ENCODE results near the gene UTF1. TPM values are rescaled to one million over a fixed set of nuclear protein-coding genes. Genes with fewer than 3 reads are reported as not detected.

The UTF1 gene
- total and polyA plus RNA-seq, 9 of the 15 experiments (the other 6 are each of a cell fraction or from before 2014, with no cell fraction given), result 0.35 to 0.46 TPM; not detected in 7

- TF ChIP-seq REST (IDR thresholded peaks at IDR 0.05; ENCODE audit: borderline replicate concordance) (peak; percentile 36; the same call in 1 of the 2 replicates), REST (CRISPR knock-in tag; IDR thresholded peaks at IDR 0.05; ENCODE audit: low read depth) (no peak), MNT (conservative IDR thresholded peaks at IDR 0.05) (peak; percentile 37 to 61; a peak in 1 of 4 replicates), TARDBP (IDR thresholded peaks at IDR 0.05) (no peak), STAG1 (CRISPR knock-in tag; IDR thresholded peaks at IDR 0.05; ENCODE audit: borderline replicate concordance) (no peak), ZNF79 (CRISPR knock-in tag; IDR thresholded peaks at IDR 0.05; ENCODE audit: low read depth) (no peak), SMAD4 (CRISPR knock-in tag; conservative IDR thresholded peaks at IDR 0.05) (peak; percentile 92), FOXM1 (IDR thresholded peaks at IDR 0.05; ENCODE audit: low read depth) (no peak), FOXM1 (CRISPR knock-in tag; IDR thresholded peaks at IDR 0.05; ENCODE audit: low read depth) (peak; percentile 34; the same call in 1 of the 2 replicates), ATF6 (CRISPR knock-in tag; IDR thresholded peaks at IDR 0.05) (0 out of 2 replicates have a peak, but pooled peaks have one; percentile 65), L3MBTL2 (IDR thresholded peaks at IDR 0.05) (peak; percentile 90), CREM (IDR thresholded peaks at IDR 0.05; ENCODE audit: low read depth) (peak; percentile 65), MEF2A (IDR thresholded peaks at IDR 0.05; ENCODE audit: control insufficient read depth, low read depth, low read length) (no peak)
- TF ChIP-seq, protein P1, sequence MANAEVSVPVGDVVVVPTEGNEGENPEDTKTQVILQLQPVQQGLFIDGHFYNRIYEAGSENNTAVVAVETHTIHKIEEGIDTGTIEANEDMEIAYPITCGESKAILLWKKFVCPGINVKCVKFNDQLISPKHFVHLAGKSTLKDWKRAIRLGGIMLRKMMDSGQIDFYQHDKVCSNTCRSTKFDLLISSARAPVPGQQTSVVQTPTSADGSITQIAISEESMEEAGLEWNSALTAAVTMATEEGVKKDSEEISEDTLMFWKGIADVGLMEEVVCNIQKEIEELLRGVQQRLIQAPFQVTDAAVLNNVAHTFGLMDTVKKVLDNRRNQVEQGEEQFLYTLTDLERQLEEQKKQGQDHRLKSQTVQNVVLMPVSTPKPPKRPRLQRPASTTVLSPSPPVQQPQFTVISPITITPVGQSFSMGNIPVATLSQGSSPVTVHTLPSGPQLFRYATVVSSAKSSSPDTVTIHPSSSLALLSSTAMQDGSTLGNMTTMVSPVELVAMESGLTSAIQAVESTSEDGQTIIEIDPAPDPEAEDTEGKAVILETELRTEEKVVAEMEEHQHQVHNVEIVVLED (CRISPR knock-in tag; IDR thresholded peaks at IDR 0.05), result 0 out of 2 replicates have a peak, but pooled peaks have one; percentile 27
Observed at GRCh38 chr10:133278577-133279265, 48.7 kb downstream of the UTF1 start (continued).

All from K562 (cell line).